OCI-LY7 (cell line): ENCODE results near the gene RPP25. TPM values are rescaled to one million over a fixed set of nuclear protein-coding genes. Genes with fewer than 3 reads are reported as not detected.

Experiments
- BruUV-seq: library from RNA; stranded (reverse); fragments of 400-500 nt; replicated peaks from 2 replicates; lab custom pipeline; 2021; lab: Mats Ljungman, UMichigan
- CTCF ChIA-PET: fragments of 300-600 bp; sonication (Branson Sonifier 250); formaldehyde crosslinking; loops from one replicate; lab custom pipeline; 2022; ENCODE audit warnings: antibody characterized with exemption; ENCODE audit not compliant: unreplicated experiment; lab: Charles Lee
- POLR2A ChIA-PET: fragments of 300-600 bp; sonication (Branson Sonifier 250); formaldehyde crosslinking; loops from one replicate; lab custom pipeline; 2022; ENCODE audit warnings: antibody characterized with exemption; lab: Charles Lee
- DNase-seq: peaks from one replicate; pipeline ENCODE4 v3.0.0-alpha.2; 2015; ENCODE audit warnings: low spot score
- H2AFZ ChIP-seq: fragments of 200-600 bp; sonication (generic), shearing (Covaris generic); 2 replicates; pipeline ENCODE4 v1.6.1; 2014; ENCODE audit warnings: mild to moderate bottlenecking, antibody characterized with exemption, low read length, moderate library complexity
- H3K27ac ChIP-seq: fragments of 200-600 bp; sonication (generic); 2 replicates; pipeline ENCODE4 v1.5.1; 2014; ENCODE audit warnings: mixed run types, low read depth, mild to moderate bottlenecking, moderate library complexity, low read length, inconsistent platforms; ENCODE audit not compliant: poor library complexity, severe bottlenecking
- H3K36me3 ChIP-seq: fragments of 200-600 bp; sonication (generic); 2 replicates; pipeline ENCODE4 v1.6.1; 2014; ENCODE audit warnings: mild to moderate bottlenecking, antibody characterized with exemption, low read length, moderate library complexity, mixed read lengths; ENCODE audit not compliant: insufficient read depth
- H3K4me1 ChIP-seq: fragments of 200-600 bp; sonication (generic); 2 replicates; pipeline ENCODE4 v1.5.1; 2014; ENCODE audit warnings: mild to moderate bottlenecking, low read length; ENCODE audit not compliant: insufficient read depth, poor library complexity, severe bottlenecking
- H3K4me2 ChIP-seq: fragments of 200-600 bp; sonication (generic); 2 replicates; pipeline ENCODE4 v1.6.1; 2014; ENCODE audit warnings: mild to moderate bottlenecking, low read length
- H3K4me3 ChIP-seq: fragments of 200-600 bp; sonication (generic); 2 replicates; pipeline ENCODE4 v1.5.1; 2014; ENCODE audit warnings: mild to moderate bottlenecking, low read depth, low read length; ENCODE audit not compliant: poor library complexity, severe bottlenecking
- H3K79me2 ChIP-seq: fragments of 200-600 bp; sonication (generic); 2 replicates; pipeline ENCODE4 v1.6.1; 2016; ENCODE audit warnings: low read depth, mild to moderate bottlenecking, low read length, moderate library complexity, mixed read lengths; ENCODE audit not compliant: insufficient read depth
- H3K9me2 ChIP-seq: fragments of 200-600 bp; sonication (generic); 2 replicates; pipeline ENCODE4 v1.6.1; 2016; ENCODE audit warnings: mild to moderate bottlenecking, low read length, mixed read lengths; ENCODE audit not compliant: insufficient read depth
- H3K9me3 ChIP-seq: fragments of 200-600 bp; sonication (generic); 2 replicates; pipeline ENCODE4 v1.6.1; 2014; ENCODE audit warnings: mild to moderate bottlenecking, mixed run types, low read length, mixed read lengths
- H4K20me1 ChIP-seq: fragments of 200-600 bp; sonication (generic); 2 replicates; pipeline ENCODE4 v1.6.1; 2014; ENCODE audit warnings: mild to moderate bottlenecking, antibody characterized with exemption, low read length, moderate library complexity, mixed read lengths; ENCODE audit not compliant: insufficient read depth
- CTCF ChIP-seq: fragments of 200-600 bp; sonication (generic); conservative IDR thresholded peaks from 2 replicates; pipeline ENCODE4 v1.5.1; 2014; ENCODE audit warnings: mild to moderate bottlenecking, antibody characterized with exemption, low read length, moderate library complexity, mixed read lengths
- EZH2phosphoT487 ChIP-seq: fragments of 200-600 bp; sonication (generic); IDR thresholded peaks from 2 replicates; pipeline ENCODE4 v1.6.1; 2018; ENCODE audit warnings: low read depth, borderline replicate concordance, mild to moderate bottlenecking, mixed run types, antibody characterized with exemption, low read length, moderate library complexity, mixed read lengths
- intact Hi-C: fragments of 100-400 bp; cut with micrococcal nuclease; formaldehyde crosslinking; loops from one replicate; pipeline ENCODE4 v1.10.0; 2022; ENCODE audit not compliant: unreplicated experiment
- total RNA-seq, 2 experiments: library from RNA; depleted of rRNA in 1 of 2; stranded (reverse); fragments of >200 nt in 1 of 2; shearing (Covaris generic) in 1 of 2; gene quantifications; 2 replicates each; pipeline ENCODE4 v1.2.3, GENCODE V29; 2014 to 2022

RPP25 gene
- total RNA-seq, 2 experiments from 2014 or later = 1.8 to 3.0 TPM

GRCh38 chr15:74958908-74959585, 2.5 kb upstream of the RPP25 start:
- TF ChIP-seq CTCF (no peak), EZH2phosphoT487 (no peak)
- Histone ChIP-seq H3K4me2 (no peak overlapping the region), H2AFZ (no peak overlapping the region), H3K9me2 (no peaks in the 10 kb centered on the region), H3K79me2 (no peaks in the 10 kb centered on the region), H3K27ac (no peak overlapping the region), H3K4me1 (peaks cover 60% of the 10 kb centered on the region), H3K4me3 (no peak overlapping the region), H4K20me1 (no peaks in the 10 kb centered on the region), H3K36me3 (no peaks in the 10 kb centered on the region), H3K9me3 (no peaks in the 10 kb centered on the region)
- ChIA-PET POLR2A (interaction anchor here (0.7 kb wide), 1 partner anchor 920 kb away, joined by 3 read pairs; no protein-coding TSS in a partner anchor), CTCF (no interaction called here)
- BruUV-seq = no TSS peak
- no peak for DNase-seq
- intact Hi-C loops = loop anchor here (5.0 kb wide), 1 partner anchor 243 kb away; the partner anchor contains the start of gene C15orf39

DNA sequence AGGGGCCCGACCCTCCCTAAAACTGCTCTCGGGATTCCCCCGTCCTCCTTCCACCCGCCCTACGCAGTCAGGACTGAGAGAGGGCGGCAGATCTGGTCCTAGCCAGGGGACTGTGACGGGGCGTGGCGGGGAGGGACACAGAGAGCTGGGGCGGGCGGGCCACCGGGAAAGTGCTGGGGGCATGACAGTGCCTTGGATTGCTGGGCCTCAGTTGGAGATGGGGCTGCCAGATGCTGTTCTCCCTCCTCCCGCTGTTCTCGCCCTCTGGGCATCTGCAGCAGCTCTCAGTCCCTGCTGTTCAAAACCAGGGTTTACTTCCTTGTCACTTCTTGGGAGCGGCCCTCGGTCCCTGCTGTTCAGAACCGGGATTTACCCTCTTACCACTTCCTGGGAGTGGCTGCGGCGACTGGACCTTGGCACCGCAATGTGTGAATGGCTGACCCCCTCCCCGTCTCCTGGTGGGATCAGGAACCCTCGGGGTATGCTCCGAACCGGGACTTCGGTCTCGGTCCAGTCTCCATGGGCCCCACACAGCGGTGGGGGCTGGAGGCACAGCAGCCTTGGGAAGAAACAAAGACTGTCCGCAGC, 1.8 kb upstream of the RPP25 start:
- Histone ChIP-seq H3K36me3 (no peaks in the 10 kb centered on the region), H3K4me2 (no peak overlapping the region), H3K9me2 (no peaks in the 10 kb centered on the region), H4K20me1 (no peaks in the 10 kb centered on the region), H3K4me3 (no peak overlapping the region), H2AFZ (no peak overlapping the region), H3K9me3 (no peaks in the 10 kb centered on the region), H3K27ac (no peak overlapping the region), H3K4me1 (peaks cover 60% of the 10 kb centered on the region), H3K79me2 (no peaks in the 10 kb centered on the region)
- DNase-seq = no peak
- BruUV-seq = no TSS peak
- TF ChIP-seq EZH2phosphoT487 (no peak), CTCF (no peak)
- intact Hi-C loops = loop anchor here (5.0 kb wide), 1 partner anchor 244 kb away; the partner anchor contains the start of gene C15orf39
- ChIA-PET CTCF (no interaction called here), POLR2A (no interaction called here)
